ENCODE data around the gene QARS1. TPM values are rescaled to one million over a fixed set of nuclear protein-coding genes. Genes with fewer than 3 reads are reported as not detected.

Gene QARS1
- total and polyA plus RNA-seq, 12 donors: 120 to 369 (median 206) TPM

DNA sequence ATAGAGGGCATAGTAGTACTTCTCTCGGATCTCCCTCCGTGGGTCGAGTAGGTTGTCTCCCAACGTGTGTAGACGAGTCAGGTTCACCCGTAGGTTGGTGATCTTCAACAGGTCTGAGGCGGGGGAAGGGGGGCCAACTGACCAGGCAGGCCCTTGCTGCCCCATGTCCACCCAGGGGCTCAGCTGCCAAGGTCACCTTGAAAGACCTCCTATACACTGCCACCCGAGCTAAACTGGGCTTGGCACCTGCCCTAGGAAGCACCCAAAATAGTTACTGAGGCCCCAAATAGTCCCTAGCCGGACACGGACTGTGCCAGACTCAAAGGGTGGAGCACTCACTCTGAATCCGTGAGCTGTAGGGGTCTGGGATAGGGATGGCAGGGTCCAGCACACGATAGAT, 26.5 kb upstream of the QARS1 start:
- ATAC-seq (peak in 3 of 8 donors; percentile 1 to 27 (median 6)), DNase-seq (no peak)
- WGBS, 2 donors: 45 to 49% methylated on average over 12 of the region's 12 CpGs
- H3K36me3 ChIP-seq: peaks cover 0 to 59% (median 42%) of the 10 kb centered on the region in 9 donors
- H3K27ac ChIP-seq: peak overlapping the region; percentile 6 to 99 (median 92)
- H3K9me3 ChIP-seq: no peaks in the 10 kb centered on the region
- H3K4me3 ChIP-seq: peak overlapping the region in 8 of 10 donors; percentile 61 to 97 (median 78)
- TF ChIP-seq, protein P1, sequence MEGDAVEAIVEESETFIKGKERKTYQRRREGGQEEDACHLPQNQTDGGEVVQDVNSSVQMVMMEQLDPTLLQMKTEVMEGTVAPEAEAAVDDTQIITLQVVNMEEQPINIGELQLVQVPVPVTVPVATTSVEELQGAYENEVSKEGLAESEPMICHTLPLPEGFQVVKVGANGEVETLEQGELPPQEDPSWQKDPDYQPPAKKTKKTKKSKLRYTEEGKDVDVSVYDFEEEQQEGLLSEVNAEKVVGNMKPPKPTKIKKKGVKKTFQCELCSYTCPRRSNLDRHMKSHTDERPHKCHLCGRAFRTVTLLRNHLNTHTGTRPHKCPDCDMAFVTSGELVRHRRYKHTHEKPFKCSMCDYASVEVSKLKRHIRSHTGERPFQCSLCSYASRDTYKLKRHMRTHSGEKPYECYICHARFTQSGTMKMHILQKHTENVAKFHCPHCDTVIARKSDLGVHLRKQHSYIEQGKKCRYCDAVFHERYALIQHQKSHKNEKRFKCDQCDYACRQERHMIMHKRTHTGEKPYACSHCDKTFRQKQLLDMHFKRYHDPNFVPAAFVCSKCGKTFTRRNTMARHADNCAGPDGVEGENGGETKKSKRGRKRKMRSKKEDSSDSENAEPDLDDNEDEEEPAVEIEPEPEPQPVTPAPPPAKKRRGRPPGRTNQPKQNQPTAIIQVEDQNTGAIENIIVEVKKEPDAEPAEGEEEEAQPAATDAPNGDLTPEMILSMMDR (IDR thresholded peaks at IDR 0.05): no peak
- intact Hi-C loops (cut with DNase I): loop anchor here in 4 of 10 donors (5.0 kb wide), 4 partner anchors 36 to 91 kb away; partner anchors contain the start of genes CCDC71 (in 2 of the 4), QRICH1 (in 2 of the 4) and KLHDC8B (in 1 of the 4)
- H3K27me3 ChIP-seq: no peaks in the 10 kb centered on the region
- peaks cover 15 to 46% (median 35%) of the 10 kb centered on the region in 9 donors for H3K4me1 ChIP-seq

DNA sequence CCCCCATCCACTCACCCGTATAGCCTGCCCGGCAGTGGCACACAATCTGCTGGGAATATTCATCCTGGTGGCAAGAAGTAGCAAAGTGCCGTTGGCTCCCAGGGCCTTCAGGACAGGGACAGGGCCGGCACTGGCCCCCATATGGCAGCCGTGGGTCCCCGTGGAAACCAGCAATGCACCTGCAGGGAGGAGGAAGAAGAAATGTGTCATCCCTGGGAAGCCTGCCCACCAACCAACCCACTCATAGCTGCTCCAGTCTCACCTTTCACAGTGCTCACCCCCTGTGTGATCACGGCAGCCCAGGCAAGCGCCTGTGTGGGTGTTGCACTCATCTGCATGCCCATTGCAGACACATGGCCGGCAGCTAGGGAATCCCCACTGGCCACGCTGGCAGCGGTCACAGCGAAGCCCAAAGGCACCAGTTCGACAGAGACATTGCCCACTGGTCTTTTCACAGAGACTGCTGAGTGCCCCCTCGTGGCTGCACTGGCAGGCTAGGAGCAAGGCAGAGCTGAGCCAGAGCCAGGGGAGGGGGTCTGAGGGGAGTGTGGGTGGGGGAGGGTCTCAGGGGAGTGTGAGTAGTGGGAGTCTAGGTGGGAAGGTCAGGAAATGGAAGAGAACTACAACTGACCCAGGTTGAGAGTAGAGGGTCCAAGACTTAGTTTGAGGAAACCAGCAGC, 20.6 kb upstream of the QARS1 start:
- DNase-seq (no peak), ATAC-seq (no peak)
- TF ChIP-seq, protein P1 (IDR thresholded peaks at IDR 0.05): no peak
- H3K4me1 ChIP-seq: peaks cover 2 to 14% (median 7%) of the 10 kb centered on the region in 9 donors
- no peaks in the 10 kb centered on the region for H3K9me3 ChIP-seq
- no peaks in the 10 kb centered on the region for H3K27me3 ChIP-seq
- intact Hi-C loops (cut with DNase I): no loop called here
- no peak overlapping the region for H3K4me3 ChIP-seq
- H3K27ac ChIP-seq: no peak overlapping the region
- WGBS, 2 donors: 78 to 85% methylated on average over 14 of the region's 14 CpGs
- peaks cover 4 to 94% (median 79%) of the 10 kb centered on the region in 9 donors for H3K36me3 ChIP-seq

DNA sequence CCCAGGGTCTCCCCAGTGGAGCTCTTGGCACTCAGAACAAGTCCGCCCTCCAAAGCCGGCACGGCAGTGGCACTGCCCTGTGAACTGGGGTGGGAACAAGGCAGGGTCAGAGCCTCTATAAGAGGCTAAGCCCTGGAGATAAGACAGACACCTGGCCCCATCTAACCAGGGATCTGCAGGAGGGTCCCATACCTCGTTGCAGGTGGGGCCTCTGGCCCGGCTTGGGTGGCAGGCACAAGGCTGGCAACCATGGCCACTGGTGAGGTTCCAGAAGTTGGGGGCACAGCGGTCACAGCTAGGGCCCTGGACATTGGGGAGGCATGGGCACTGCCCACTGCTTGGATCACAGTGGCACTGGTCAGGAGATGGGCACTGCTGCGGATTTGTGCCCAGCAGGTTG, 19.6 kb upstream of the QARS1 start:
- H3K27me3 ChIP-seq: no peaks in the 10 kb centered on the region
- WGBS, 2 donors: 87 to 90% methylated on average over 7 of the region's 7 CpGs
- no peak overlapping the region for H3K4me3 ChIP-seq
- TF ChIP-seq, protein P1 (IDR thresholded peaks at IDR 0.05): no peak
- H3K9me3 ChIP-seq: no peaks in the 10 kb centered on the region
- ATAC-seq (no peak), DNase-seq (no peak)
- intact Hi-C loops (cut with DNase I): no loop called here
- no peak overlapping the region for H3K27ac ChIP-seq
- peaks cover 8 to 17% (median 10%) of the 10 kb centered on the region in 9 donors for H3K4me1 ChIP-seq
- peaks cover 4 to 85% (median 70%) of the 10 kb centered on the region in 9 donors for H3K36me3 ChIP-seq

DNA sequence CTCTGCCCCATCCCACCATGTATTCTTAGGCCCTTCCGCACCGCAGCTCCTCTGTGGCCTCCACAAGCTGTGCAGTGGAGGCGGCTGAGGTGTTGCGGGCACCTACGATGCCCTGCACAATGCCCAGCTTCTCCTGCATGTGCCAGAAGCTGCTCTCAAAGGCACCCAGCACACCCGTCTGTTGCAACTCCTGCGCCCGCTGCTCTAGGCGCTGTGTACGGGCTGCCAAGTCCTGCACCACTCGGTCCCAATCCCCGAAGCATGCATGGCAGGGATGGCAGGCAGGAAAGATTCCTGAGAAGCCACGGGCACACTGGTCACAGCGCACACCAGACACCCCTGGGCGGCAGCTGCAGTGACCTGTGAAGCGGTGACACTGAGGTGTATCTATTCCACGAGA, 19.1 kb upstream of the QARS1 start:
- no peaks in the 10 kb centered on the region for H3K27me3 ChIP-seq
- no peak overlapping the region for H3K4me3 ChIP-seq
- no peaks in the 10 kb centered on the region for H3K9me3 ChIP-seq
- 92 to 93% methylated on average over 17 of the region's 17 CpGs for WGBS, 2 donors
- no peak for DNase-seq
- TF ChIP-seq, protein P1 (IDR thresholded peaks at IDR 0.05): no peak
- ATAC-seq: no peak
- H3K36me3 ChIP-seq: peaks cover 4 to 84% (median 67%) of the 10 kb centered on the region in 9 donors
- peaks cover 13 to 22% (median 15%) of the 10 kb centered on the region in 9 donors for H3K4me1 ChIP-seq
- no peak overlapping the region for H3K27ac ChIP-seq
- intact Hi-C loops (cut with DNase I): no loop called here

Data from heart right ventricle (tissue), 16 donors.